ENCODE results near the gene TAS2R39.
A peak's percentile ranks its signal among the peaks of the same experiment; 100 is the strongest.
"Not testable (repeated sequence)": the region's sequence is repeated elsewhere in the genome, so short reads cannot be mapped to it uniquely, and the experiment has no call there.

TAS2R39 gene

DNA sequence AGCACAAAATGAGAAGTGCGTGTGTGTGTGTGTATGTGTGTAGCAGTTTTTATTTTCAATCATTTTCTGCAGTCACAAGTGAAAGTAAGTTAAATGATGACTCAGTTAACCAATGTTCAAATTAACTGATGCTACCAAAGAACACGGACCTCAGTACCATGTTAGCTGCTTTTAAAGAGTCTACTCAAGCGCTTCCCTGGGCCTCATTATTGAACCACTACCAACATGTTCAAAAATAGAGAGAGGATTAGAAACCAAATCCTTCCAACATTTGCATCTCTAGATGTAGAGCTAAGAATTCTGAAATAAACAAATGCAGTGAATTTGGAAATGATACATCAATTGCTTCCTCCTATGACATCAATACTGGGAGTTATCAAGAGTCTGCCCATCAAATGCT, at the start of gene TAS2R39:
TSS of gene TAS2R39 (plus strand) at position 396 of the 400 bp plus-strand sequence. CDS start at position 396, 0 bp downstream.
- DNase-seq: no peak

DNA sequence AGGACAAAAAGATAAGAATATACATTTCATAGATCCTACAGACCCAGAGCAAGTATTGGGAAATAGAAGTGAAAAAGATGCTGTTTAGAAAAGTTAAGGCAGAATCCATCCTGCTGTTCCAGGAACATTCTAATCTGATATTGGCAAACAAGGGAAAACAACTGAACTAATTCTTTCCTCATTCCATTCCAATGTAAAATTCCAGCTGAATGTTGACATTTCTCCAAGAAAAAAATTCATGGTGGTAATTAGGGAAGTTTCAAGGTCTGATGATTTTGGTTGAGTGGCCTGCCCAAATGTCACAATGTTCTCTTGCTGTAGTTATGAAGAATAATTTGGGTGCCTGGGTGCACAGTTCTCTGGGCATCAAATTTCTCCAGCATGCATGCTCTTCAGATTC, 36.1 kb upstream of the TAS2R39 start:
- no peak for DNase-seq

DNA sequence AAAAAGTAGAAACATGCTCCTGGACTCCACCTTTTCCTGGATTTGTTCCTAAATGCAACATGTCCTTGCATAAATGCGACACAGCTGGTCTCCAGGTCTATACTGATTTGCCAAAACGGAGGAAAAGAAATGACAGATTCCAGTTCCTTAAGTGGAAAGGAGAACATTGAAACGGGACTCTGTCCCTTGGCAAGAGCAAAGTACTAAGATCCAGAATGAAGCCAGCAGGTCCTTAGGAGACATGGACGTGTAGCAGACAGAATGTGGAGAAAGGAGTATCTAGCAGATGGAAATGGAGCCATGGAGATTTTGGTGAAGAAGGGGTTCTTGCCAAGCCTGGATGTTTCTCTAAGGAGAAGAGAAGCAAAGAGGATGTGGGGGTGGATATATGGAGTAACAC, 35.2 kb upstream of the TAS2R39 start:
- DNase-seq: no peak

GRCh38 chr7:143148651-143149050, 34.6 kb upstream of the TAS2R39 start:
- DNase-seq: no peak

DNA sequence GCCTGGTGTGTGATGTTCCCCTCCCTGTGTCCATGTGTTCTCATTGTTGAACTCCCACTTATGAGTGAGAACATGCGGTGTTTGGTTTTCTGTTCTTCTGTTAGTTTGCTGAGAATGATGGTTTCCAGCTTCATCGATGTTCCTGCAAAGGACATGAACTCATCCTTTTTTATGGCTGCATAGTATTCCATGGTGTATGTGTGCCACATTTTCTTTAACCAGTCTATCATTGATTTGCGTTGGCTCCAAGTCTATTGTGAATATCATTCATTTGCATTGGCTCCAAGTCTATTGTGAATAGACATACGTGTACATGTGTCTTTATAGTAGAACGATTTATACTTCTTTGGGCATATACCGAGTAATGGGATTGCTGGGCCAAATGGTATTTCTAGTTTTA, 32.5 kb upstream of the TAS2R39 start:
- not testable (repeated sequence) for DNase-seq

DNA sequence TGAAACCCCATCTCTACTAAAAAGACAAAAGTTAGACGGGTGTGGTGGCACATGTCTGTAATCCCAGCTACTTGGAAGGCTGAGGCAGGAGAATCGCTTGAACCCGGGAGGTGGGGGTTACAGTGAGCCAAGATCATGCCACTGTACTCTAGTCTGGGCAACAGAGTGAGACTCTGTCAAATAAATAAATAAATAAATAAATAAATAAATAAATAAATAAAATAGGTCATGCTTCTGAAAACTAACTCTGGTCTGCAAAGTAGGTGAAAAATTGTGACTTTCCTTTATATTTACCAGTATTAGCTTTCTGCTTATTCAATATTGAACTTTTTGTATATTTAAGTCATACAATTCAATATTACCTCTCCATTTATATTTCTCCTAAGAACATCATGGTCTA, 24.6 kb upstream of the TAS2R39 start:
- DNase-seq: not testable (repeated sequence)

DNA sequence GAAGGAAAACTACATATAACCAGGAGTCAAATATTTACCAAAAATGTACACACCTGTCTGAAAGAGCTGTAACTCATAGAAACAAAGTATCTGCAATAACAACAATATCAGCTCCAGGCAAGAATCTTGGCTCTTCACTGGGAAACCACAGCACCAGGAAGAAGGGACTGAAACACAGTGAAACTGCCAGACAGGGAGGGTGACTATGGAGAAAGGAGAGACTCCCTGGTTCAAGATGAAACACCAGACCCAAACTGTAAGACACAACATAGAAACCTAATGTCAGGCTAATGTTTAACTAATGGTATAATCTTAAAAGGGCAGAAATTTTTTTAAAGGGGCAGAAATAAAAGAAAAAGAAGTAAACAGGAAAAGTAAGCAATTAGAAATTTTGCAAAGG, 11.5 kb upstream of the TAS2R39 start:
- no peak for DNase-seq

- no peak for DNase-seq
Measured at GRCh38 chr7:143172354-143172753, 10.9 kb upstream of the TAS2R39 start.

- DNase-seq: no peak
Measured at GRCh38 chr7:143176128-143176527, 7.1 kb upstream of the TAS2R39 start.

DNA sequence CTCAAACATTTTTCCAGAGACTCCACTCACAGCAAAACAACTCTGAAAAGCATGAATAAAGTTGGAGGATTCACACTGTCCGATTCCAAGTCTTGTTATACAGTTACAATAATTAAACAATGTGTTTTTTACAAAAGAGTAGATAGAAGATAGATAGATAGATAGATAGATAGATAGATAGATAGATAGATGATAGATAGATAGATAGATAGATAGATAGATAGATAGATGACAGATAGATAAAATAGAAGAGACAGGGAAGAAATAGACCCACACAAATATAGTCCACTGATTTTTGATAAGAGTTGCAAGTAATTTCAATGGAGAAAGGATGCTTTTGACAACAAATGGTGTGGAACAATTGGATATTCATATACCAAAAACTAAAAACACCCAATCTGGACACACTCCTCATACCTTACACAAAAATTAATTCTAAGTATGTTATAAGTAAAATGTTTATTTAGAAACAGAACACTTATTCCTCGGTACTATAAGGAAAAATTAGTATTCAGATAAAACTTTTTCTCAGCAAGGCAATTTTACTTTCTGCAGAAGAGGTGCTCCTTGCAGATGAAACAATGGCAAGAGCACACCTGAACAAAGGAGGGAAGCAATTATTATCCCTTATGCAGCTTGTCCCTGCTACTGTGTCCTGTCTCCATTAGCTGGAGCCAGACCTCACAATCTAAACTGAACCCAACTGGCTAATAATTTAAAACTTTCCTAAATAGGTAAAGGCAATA, 5.7 kb upstream of the TAS2R39 start:
- no peak for DNase-seq

DNA sequence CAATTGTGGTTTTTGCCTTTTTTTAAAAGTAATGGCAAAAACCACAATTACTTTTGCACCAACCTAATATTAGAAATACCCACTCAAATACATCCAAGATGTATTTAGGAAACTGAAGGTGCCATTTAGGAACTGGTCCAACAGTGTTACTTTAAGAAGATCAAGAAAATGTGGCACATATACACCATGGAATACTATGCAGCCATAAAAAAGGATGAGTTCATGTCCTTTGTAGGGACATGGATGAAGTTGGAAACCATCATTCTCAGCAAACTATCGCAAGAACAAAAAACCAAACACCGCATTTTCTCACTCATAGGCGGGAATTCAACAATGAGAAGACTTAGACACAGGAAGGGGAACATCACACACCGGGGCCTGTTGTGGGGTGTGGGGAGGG, 2.4 kb upstream of the TAS2R39 start:
- not testable (repeated sequence) for DNase-seq

- DNase-seq: no peak
Measured at GRCh38 chr7:143181349-143181748, 1.9 kb upstream of the TAS2R39 start.

- DNase-seq: no peak
Measured at GRCh38 chr7:143185551-143185950, 2.3 kb downstream of the TAS2R39 start.

- no peak for DNase-seq
Measured at GRCh38 chr7:143188994-143189393, 5.8 kb downstream of the TAS2R39 start.

GRCh38 chr7:143193880-143194279, 10.7 kb downstream of the TAS2R39 start:
- no peak for DNase-seq

DNA sequence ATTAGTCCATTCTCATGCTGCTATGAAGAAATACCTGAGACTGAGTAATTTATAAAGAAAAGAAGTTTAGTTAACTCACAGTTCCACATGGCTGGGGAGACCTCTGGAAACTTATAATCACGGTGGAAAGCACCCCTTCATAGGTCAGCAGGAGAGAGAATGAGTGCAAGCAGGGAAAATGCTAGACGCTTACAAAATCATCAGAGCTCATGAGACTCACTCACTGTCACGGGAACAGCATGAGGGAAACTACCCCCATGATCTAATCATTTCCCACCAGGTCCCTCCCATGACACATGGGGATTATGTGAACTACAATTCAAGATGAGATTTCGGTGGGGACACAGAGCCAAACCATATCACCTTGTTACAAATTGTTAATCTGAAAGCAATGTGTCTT, 15.8 kb downstream of the TAS2R39 start:
- DNase-seq: no peak

- DNase-seq: no peak
Measured at GRCh38 chr7:143202161-143202560, 18.9 kb downstream of the TAS2R39 start.

DNA sequence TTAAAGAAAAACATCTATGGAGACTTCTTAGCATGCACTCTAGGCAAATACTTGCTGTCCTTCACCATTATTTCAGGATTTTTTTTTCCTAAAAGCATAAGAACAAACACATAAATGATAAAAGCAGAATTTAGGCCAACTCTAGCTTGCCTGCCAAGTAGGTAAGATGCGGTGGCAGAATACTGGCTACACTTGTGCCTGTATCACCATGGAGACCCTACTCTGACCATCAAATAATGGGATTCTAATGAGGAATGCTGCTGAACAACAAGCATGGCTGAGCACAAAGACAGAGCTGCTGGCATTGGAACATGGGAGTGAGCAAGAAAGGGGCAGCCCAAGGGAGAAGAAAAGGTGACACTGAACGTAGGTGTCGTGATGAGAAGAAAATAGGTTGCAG, 20.2 kb downstream of the TAS2R39 start:
- no peak for DNase-seq

DNA sequence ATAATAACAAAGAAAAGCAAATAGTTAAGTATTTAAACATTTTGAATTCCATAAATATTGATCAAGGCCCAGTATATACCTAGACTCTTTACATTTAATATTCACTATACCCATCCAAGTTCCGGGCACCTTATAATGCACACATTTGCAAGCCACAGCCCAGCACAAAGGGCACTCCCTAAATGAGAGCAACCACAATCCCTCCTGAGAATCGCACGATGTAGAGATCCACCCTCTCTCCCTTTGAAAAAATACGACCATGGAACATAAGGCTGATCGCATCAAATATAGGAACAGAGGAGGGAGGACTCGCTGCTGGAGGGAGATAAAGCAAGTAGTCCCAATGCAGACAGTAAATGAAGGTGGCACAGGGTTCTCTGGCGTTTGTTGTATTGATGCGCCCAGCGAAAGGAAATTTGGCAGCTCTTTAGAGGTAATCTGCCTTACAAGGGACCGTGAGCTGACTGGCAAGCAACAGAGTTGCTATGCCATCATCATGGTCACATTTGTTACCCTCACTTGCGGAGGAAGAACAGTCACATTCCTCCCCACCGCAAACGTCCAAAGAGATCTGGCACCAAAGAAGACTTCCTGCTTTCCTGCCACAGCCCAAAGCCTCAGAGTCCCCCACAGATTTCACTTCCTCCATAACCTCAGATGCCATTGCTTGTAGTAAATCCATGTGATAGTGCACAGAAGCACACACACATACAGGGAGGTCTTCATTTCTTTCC, 22.5 kb downstream of the TAS2R39 start:
- DNase-seq: no peak

GRCh38 chr7:143210541-143210940, 27.3 kb downstream of the TAS2R39 start:
- no peak for DNase-seq

GRCh38 chr7:143213478-143213877, 30.3 kb downstream of the TAS2R39 start:
- DNase-seq: not testable (repeated sequence)

DNA sequence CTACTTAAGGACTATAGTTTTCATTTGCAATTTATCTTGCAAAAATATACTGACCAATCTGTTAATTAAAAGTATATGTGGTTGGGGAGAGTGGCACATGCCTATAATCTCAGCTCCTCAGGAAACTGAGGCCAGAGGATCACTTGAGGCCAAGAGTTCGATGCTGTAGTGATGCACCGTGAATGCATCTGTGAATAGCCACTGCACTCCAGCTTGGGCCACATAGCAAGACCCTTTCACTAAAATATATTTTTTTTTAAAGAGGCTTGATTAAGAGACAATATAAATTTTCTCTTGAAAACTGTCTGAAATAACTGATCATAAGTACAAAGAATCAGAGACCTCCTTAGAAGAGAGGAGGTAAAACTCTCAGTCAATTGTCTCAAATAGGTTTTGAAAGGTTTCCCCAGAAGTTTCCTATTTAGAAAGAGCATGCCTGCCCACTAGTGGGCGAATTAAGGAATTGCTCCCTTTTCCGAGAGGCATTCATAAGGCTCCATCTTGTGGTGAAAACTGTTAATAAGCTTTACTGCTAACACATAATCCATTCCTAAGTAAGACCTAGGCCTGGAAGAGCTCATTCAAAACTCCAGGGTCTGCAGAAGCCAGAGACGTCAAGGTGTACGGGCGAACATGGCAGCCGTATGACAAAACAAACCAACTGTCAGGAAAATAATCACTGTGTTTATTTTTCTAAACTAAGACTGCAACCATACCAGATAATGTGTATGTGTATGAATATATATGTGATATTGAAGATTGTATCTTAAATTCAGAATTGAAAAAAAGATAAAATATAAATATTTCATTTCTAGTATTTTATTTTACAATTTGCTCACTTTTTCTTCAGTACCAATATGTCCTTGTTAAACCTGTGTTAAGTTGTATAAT, 31.8 kb downstream of the TAS2R39 start:
- peak; percentile 5 to 31 (median 14) for DNase-seq

- DNase-seq: no peak
Measured at GRCh38 chr7:143216151-143216550, 32.9 kb downstream of the TAS2R39 start.
